Loucy (cell line): Measurements from ENCODE around the gene SLC1A1.

Experiments used
- CTCF ChIP-seq: fragments of 200-600 bp; sonication (generic); conservative IDR thresholded peaks from 2 replicates; pipeline ENCODE4 v1.5.1; 2014; ENCODE audit warnings: mild to moderate bottlenecking, antibody characterized with exemption, low read length
- EZH2phosphoT487 ChIP-seq: fragments of 200-600 bp; IDR thresholded peaks from 2 replicates; pipeline ENCODE4 v1.6.1; 2018; ENCODE audit warnings: antibody characterized with exemption, mild to moderate bottlenecking, moderate library complexity, borderline replicate concordance

GRCh38 chr9:4509590-4509984 is 19.3 kb downstream of the SLC1A1 start:
- TF ChIP-seq CTCF (no peak), EZH2phosphoT487 (no peak)
